Measurements from ENCODE around the gene ELP1. TPM values are rescaled to one million over a fixed set of nuclear protein-coding genes. Genes with fewer than 3 reads are reported as not detected.

ELP1 gene
- total RNA-seq, 2 donors from 2014 or later = 20.6 to 24.0 TPM

DNA sequence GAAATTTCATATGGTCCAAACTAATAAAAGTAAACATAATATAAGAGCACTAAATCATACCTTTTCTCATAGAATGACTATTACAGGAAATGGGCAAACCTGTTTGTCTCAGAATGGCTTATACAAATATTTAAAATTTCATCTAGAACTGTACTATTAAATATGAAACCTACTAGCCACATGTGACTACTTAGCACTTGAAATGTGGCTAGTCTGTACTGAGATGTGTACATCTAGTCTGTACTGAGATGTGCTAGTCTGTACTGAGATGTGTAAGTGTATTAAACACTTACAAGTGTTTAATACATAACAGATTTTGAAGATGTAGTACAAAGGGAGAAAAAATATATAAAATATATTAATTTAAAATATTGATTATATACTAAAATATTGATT is 22.7 kb upstream of the ELP1 start:
- DNase-seq (ENCODE audit: low spot score) (no peak), ATAC-seq (ENCODE audit: insufficient number of reproducible peaks, low FRiP score, low read depth) (no peak)

GRCh38 chr9:108956022-108956630 is 22.2 kb upstream of the ELP1 start:
- Histone ChIP-seq H3K9me3 (no peaks in the 10 kb centered on the region), H3K27me3 (replicated peaks; ENCODE audit: insufficient read depth) (no peaks in the 10 kb centered on the region), H3K27ac (no peak overlapping the region), H3K4me3 (no peak overlapping the region), H3K4me1 (ENCODE audit: control insufficient read depth in 1 of 2, low read depth in 2 of 2) (no peaks in the 10 kb centered on the region), H3K36me3 (no peaks in the 10 kb centered on the region)
- DNase-seq (ENCODE audit: low spot score) = no peak
- TF ChIP-seq, protein P1, sequence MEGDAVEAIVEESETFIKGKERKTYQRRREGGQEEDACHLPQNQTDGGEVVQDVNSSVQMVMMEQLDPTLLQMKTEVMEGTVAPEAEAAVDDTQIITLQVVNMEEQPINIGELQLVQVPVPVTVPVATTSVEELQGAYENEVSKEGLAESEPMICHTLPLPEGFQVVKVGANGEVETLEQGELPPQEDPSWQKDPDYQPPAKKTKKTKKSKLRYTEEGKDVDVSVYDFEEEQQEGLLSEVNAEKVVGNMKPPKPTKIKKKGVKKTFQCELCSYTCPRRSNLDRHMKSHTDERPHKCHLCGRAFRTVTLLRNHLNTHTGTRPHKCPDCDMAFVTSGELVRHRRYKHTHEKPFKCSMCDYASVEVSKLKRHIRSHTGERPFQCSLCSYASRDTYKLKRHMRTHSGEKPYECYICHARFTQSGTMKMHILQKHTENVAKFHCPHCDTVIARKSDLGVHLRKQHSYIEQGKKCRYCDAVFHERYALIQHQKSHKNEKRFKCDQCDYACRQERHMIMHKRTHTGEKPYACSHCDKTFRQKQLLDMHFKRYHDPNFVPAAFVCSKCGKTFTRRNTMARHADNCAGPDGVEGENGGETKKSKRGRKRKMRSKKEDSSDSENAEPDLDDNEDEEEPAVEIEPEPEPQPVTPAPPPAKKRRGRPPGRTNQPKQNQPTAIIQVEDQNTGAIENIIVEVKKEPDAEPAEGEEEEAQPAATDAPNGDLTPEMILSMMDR (IDR thresholded peaks at IDR 0.05) = no peak
- no peak for ATAC-seq (ENCODE audit: insufficient number of reproducible peaks, low FRiP score, low read depth)

More for the DNA sequence above, 22.7 kb upstream of the ELP1 start:
- Histone ChIP-seq H3K36me3 (no peaks in the 10 kb centered on the region), H3K4me3 (no peak overlapping the region), H3K27ac (no peak overlapping the region), H3K27me3 (replicated peaks; ENCODE audit: insufficient read depth) (no peaks in the 10 kb centered on the region), H3K4me1 (ENCODE audit: control insufficient read depth in 1 of 2, low read depth in 2 of 2) (no peaks in the 10 kb centered on the region), H3K9me3 (no peaks in the 10 kb centered on the region)
- TF ChIP-seq, protein P1 (IDR thresholded peaks at IDR 0.05) = no peak

GRCh38 chr9:108953983-108954574 is 20.2 kb upstream of the ELP1 start:
- no peaks in the 10 kb centered on the region for H3K36me3 ChIP-seq
- H3K9me3 ChIP-seq = no peaks in the 10 kb centered on the region
- ATAC-seq (ENCODE audit: insufficient number of reproducible peaks, low FRiP score, low read depth) = peak; percentile 71
- no peaks in the 10 kb centered on the region for H3K27me3 ChIP-seq (replicated peaks; ENCODE audit: insufficient read depth)
- H3K4me3 ChIP-seq = peak overlapping the region; percentile 27
- TF ChIP-seq, protein P1 (IDR thresholded peaks at IDR 0.05) = peak; percentile 56
- no peaks in the 10 kb centered on the region for H3K4me1 ChIP-seq (ENCODE audit: control insufficient read depth in 1 of 2, low read depth in 2 of 2)
- peak overlapping the region; percentile 25 to 83 for H3K27ac ChIP-seq
- DNase-seq (ENCODE audit: low spot score) = no peak

DNA sequence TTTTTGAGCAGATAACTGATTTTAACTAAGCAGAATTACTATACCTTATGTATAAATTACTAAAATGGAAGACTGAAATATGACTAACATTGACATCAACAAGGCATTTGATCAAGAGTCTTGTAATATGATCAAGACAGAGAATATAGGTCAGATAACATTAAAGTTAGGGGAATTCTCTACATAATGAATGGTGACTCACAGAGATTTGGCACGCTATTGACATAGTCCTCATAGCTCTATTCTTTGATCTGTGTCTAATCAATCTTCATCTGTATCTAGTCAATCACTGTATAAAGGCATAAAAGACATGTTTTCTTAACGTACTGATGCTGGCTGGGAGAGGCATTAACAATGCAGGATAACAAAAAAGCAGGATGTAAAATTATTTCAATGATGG is 17.7 kb upstream of the ELP1 start:
- DNase-seq (ENCODE audit: low spot score) (no peak), ATAC-seq (ENCODE audit: insufficient number of reproducible peaks, low FRiP score, low read depth) (no peak)
- TF ChIP-seq, protein P1 (IDR thresholded peaks at IDR 0.05) = no peak
- H3K9me3 ChIP-seq = no peaks in the 10 kb centered on the region
- no peaks in the 10 kb centered on the region for H3K36me3 ChIP-seq
- H3K4me3 ChIP-seq = no peak overlapping the region
- H3K4me1 ChIP-seq (ENCODE audit: control insufficient read depth in 1 of 2, low read depth in 2 of 2) = no peaks in the 10 kb centered on the region
- no peak overlapping the region for H3K27ac ChIP-seq
- no peaks in the 10 kb centered on the region for H3K27me3 ChIP-seq (replicated peaks; ENCODE audit: insufficient read depth)

DNA sequence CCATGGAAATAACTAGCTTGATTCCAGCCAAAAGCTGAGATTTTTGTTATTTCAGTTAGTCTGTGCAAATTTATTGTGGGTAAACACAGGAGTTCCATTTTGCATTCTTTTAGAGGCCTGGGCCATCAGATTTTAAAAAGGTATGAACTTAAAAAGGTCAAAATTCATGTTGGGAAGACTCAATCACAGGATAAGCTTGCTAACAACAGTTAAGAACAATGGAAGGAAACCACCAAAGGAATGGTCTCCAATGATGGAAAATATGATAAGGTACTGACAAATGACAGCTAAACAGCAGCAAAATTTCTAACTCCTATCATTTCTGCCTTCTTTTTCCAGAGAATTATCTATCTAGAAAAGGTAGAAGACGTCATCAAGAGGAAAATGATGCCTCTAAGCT is 16.2 kb upstream of the ELP1 start:
- no peak for DNase-seq (ENCODE audit: low spot score)
- Histone ChIP-seq H3K4me1 (ENCODE audit: control insufficient read depth in 1 of 2, low read depth in 2 of 2) (no peaks in the 10 kb centered on the region), H3K27ac (no peak overlapping the region), H3K36me3 (no peaks in the 10 kb centered on the region), H3K9me3 (no peaks in the 10 kb centered on the region), H3K4me3 (no peak overlapping the region), H3K27me3 (replicated peaks; ENCODE audit: insufficient read depth) (no peaks in the 10 kb centered on the region)
- TF ChIP-seq, protein P1 (IDR thresholded peaks at IDR 0.05) = no peak
- ATAC-seq (ENCODE audit: insufficient number of reproducible peaks, low FRiP score, low read depth) = no peak
